Measurements from ENCODE around the gene ERBB4. TPM values are rescaled to one million over a fixed set of nuclear protein-coding genes. Genes with fewer than 3 reads are reported as not detected.
"Not testable (repeated sequence)": the region's sequence is repeated elsewhere in the genome, so short reads cannot be mapped to it uniquely, and the experiment has no call there.

The ERBB4 gene
- total RNA-seq, 2 experiments from 2014 or later: not detected

GRCh38 chr2:211723398-211723797 lies 815.2 kb downstream of the ERBB4 start:
- CTCF ChIA-PET (ENCODE audit: unreplicated experiment): no interaction called here
- H3K4me2 ChIP-seq (ENCODE audit: low read length): no peak overlapping the region
- BruUV-seq (replicated peaks): no TSS peak
- H3K4me3 ChIP-seq (ENCODE audit: low read depth, low read length, poor library complexity, severe bottlenecking): no peak overlapping the region
- no peaks in the 10 kb centered on the region for H3K36me3 ChIP-seq (ENCODE audit: insufficient read depth, low read length)
- H3K79me2 ChIP-seq (ENCODE audit: insufficient read depth, low read depth, low read length): no peaks in the 10 kb centered on the region
- intact Hi-C loops (cut with micrococcal nuclease; ENCODE audit: unreplicated experiment): no loop called here
- no peaks in the 10 kb centered on the region for H3K9me3 ChIP-seq (ENCODE audit: low read length)
- no peak overlapping the region for H2AFZ ChIP-seq (ENCODE audit: low read length)
- H3K4me1 ChIP-seq (ENCODE audit: insufficient read depth, low read length, poor library complexity, severe bottlenecking): no peaks in the 10 kb centered on the region
- no peak overlapping the region for H3K27ac ChIP-seq (ENCODE audit: low read depth, low read length, poor library complexity, severe bottlenecking)
- no peaks in the 10 kb centered on the region for H3K9me2 ChIP-seq (ENCODE audit: insufficient read depth, low read length)
- POLR2A ChIA-PET: interaction anchor here (0.7 to 1.4 kb wide), 2 partner anchors 14 to 16 kb away, joined by 3 to 4 read pairs; no protein-coding TSS in a partner anchor
- DNase-seq (ENCODE audit: low spot score): no peak
- TF ChIP-seq, protein P1, sequence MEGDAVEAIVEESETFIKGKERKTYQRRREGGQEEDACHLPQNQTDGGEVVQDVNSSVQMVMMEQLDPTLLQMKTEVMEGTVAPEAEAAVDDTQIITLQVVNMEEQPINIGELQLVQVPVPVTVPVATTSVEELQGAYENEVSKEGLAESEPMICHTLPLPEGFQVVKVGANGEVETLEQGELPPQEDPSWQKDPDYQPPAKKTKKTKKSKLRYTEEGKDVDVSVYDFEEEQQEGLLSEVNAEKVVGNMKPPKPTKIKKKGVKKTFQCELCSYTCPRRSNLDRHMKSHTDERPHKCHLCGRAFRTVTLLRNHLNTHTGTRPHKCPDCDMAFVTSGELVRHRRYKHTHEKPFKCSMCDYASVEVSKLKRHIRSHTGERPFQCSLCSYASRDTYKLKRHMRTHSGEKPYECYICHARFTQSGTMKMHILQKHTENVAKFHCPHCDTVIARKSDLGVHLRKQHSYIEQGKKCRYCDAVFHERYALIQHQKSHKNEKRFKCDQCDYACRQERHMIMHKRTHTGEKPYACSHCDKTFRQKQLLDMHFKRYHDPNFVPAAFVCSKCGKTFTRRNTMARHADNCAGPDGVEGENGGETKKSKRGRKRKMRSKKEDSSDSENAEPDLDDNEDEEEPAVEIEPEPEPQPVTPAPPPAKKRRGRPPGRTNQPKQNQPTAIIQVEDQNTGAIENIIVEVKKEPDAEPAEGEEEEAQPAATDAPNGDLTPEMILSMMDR (conservative IDR thresholded peaks at IDR 0.05; ENCODE audit: low read length): no peak
- TF ChIP-seq EZH2phosphoT487 (IDR thresholded peaks at IDR 0.05; ENCODE audit: borderline replicate concordance, low read depth, low read length): no peak
- H4K20me1 ChIP-seq (ENCODE audit: insufficient read depth, low read length): no peaks in the 10 kb centered on the region

- no peak for TF ChIP-seq EZH2phosphoT487 (IDR thresholded peaks at IDR 0.05; ENCODE audit: borderline replicate concordance, low read depth, low read length)
- TF ChIP-seq, protein P1 (conservative IDR thresholded peaks at IDR 0.05; ENCODE audit: low read length): no peak
- Histone ChIP-seq H3K9me3 (ENCODE audit: low read length) (no peaks in the 10 kb centered on the region), H3K79me2 (ENCODE audit: insufficient read depth, low read depth, low read length) (no peaks in the 10 kb centered on the region), H3K36me3 (ENCODE audit: insufficient read depth, low read length) (no peaks in the 10 kb centered on the region), H3K4me3 (ENCODE audit: low read depth, low read length, poor library complexity, severe bottlenecking) (no peak overlapping the region), H3K27ac (ENCODE audit: low read depth, low read length, poor library complexity, severe bottlenecking) (no peak overlapping the region), H2AFZ (ENCODE audit: low read length) (no peak overlapping the region), H3K4me2 (ENCODE audit: low read length) (no peak overlapping the region), H3K4me1 (ENCODE audit: insufficient read depth, low read length, poor library complexity, severe bottlenecking) (no peaks in the 10 kb centered on the region), H3K9me2 (ENCODE audit: insufficient read depth, low read length) (no peaks in the 10 kb centered on the region), H4K20me1 (ENCODE audit: insufficient read depth, low read length) (no peaks in the 10 kb centered on the region)
- intact Hi-C loops (cut with micrococcal nuclease; ENCODE audit: unreplicated experiment): no loop called here
- ChIA-PET POLR2A (interaction anchor here (0.7 to 1.4 kb wide), 2 partner anchors 15 to 17 kb away, joined by 3 to 4 read pairs; no protein-coding TSS in a partner anchor), CTCF (ENCODE audit: unreplicated experiment) (no interaction called here)
- BruUV-seq (replicated peaks): no TSS peak
- DNase-seq (ENCODE audit: low spot score): no peak
These were observed 815.7 kb downstream of the ERBB4 start for GRCh38 chr2:211722928-211723327.

GRCh38 chr2:211721874-211722273 lies 816.7 kb downstream of the ERBB4 start:
- intact Hi-C loops (cut with micrococcal nuclease; ENCODE audit: unreplicated experiment); H3K9me2 ChIP-seq (ENCODE audit: insufficient read depth, low read length); H2AFZ ChIP-seq (ENCODE audit: low read length); POLR2A ChIA-PET; H3K9me3 ChIP-seq (ENCODE audit: low read length); H3K4me3 ChIP-seq (ENCODE audit: low read depth, low read length, poor library complexity, severe bottlenecking); CTCF ChIA-PET (ENCODE audit: unreplicated experiment); H3K36me3 ChIP-seq (ENCODE audit: insufficient read depth, low read length); H4K20me1 ChIP-seq (ENCODE audit: insufficient read depth, low read length); H3K27ac ChIP-seq (ENCODE audit: low read depth, low read length, poor library complexity, severe bottlenecking); H3K4me1 ChIP-seq (ENCODE audit: insufficient read depth, low read length, poor library complexity, severe bottlenecking); H3K79me2 ChIP-seq (ENCODE audit: insufficient read depth, low read depth, low read length); DNase-seq (ENCODE audit: low spot score); BruUV-seq (replicated peaks); H3K4me2 ChIP-seq (ENCODE audit: low read length): not testable (repeated sequence)
